ENCODE measurements around the gene BGN. TPM values are rescaled to one million over a fixed set of nuclear protein-coding genes. Genes with fewer than 3 reads are reported as not detected.

Gene BGN
- polyA plus RNA-seq, 4 donors: 3.1 to 23.2 (median 12.6) TPM

DNA sequence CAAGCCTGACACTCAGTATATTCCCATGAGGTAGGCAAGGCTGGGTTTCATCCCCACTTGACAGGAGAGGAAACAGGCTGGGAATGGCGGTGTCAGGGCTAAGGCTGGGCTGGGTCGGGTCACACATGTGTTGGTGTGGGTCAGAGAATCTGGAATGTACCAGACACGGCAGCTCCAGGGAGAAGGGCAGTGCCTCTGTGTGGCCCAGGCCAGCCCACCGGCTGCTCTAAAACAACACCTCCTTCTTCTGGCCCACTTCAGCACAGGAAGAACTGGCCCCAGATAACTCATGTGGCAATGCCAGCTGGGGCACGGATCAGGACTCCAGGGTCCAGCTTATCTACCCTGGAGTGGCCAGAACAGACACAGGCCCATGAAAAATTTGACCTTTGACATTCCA is 30.7 kb upstream of the BGN start:
- no peaks in the 10 kb centered on the region for H3K9me3 ChIP-seq (ENCODE audit: control insufficient read depth in 2 of 2, insufficient read depth in 1 of 2, low read depth in 1 of 2, low read length in 1 of 2)
- H3K4me3 ChIP-seq (ENCODE audit: low read depth in 1 of 3, low read length in 3 of 3): no peak overlapping the region
- WGBS, 3 donors: 86 to 87% (median 86%) methylated on average over 5 of the region's 5 CpGs
- no peaks in the 10 kb centered on the region for H3K4me1 ChIP-seq (ENCODE audit: control insufficient read depth in 3 of 3, insufficient read depth in 2 of 3, low read depth in 1 of 3, low read length in 2 of 3)
- no peaks in the 10 kb centered on the region for H3K27me3 ChIP-seq (ENCODE audit: control insufficient read depth in 3 of 3, insufficient read depth in 3 of 3, low read length in 3 of 3)
- DNase-seq (no peak), FAIRE-seq (no peak)
- H3K27ac ChIP-seq (ENCODE audit: low read depth in 1 of 3, low read length in 2 of 3): no peak overlapping the region
- peaks cover 0 to 57% (median 0%) of the 10 kb centered on the region in 3 donors for H3K36me3 ChIP-seq (ENCODE audit: control insufficient read depth in 3 of 3, insufficient read depth in 2 of 3, low read depth in 1 of 3, low read length in 3 of 3)

GRCh38 chrX:153465691-153466380 is 28.9 kb upstream of the BGN start:
- FAIRE-seq (no peak), DNase-seq (no peak)
- no peaks in the 10 kb centered on the region for H3K4me1 ChIP-seq (ENCODE audit: control insufficient read depth in 3 of 3, insufficient read depth in 2 of 3, low read depth in 1 of 3, low read length in 2 of 3)
- H3K27ac ChIP-seq (ENCODE audit: low read depth in 1 of 3, low read length in 2 of 3): no peak overlapping the region
- 87 to 90% (median 88%) methylated on average over 17 to 19 of the region's 19 CpGs for WGBS, 3 donors
- no peaks in the 10 kb centered on the region for H3K27me3 ChIP-seq (ENCODE audit: control insufficient read depth in 3 of 3, insufficient read depth in 3 of 3, low read length in 3 of 3)
- H3K4me3 ChIP-seq (ENCODE audit: low read depth in 1 of 3, low read length in 3 of 3): no peak overlapping the region
- peaks cover 0 to 46% (median 0%) of the 10 kb centered on the region in 3 donors for H3K36me3 ChIP-seq (ENCODE audit: control insufficient read depth in 3 of 3, insufficient read depth in 2 of 3, low read depth in 1 of 3, low read length in 3 of 3)
- H3K9me3 ChIP-seq (ENCODE audit: control insufficient read depth in 2 of 2, insufficient read depth in 1 of 2, low read depth in 1 of 2, low read length in 1 of 2): no peaks in the 10 kb centered on the region

- DNase-seq (no peak), FAIRE-seq (no peak)
- Histone ChIP-seq H3K4me1 (ENCODE audit: control insufficient read depth in 3 of 3, insufficient read depth in 2 of 3, low read depth in 1 of 3, low read length in 2 of 3) (peaks cover 0 to 6% (median 0%) of the 10 kb centered on the region in 3 donors), H3K27ac (ENCODE audit: low read depth in 1 of 3, low read length in 2 of 3) (peak overlapping the region in 1 of 3 donors; percentile 23), H3K4me3 (ENCODE audit: low read depth in 1 of 3, low read length in 3 of 3) (no peak overlapping the region), H3K27me3 (ENCODE audit: control insufficient read depth in 3 of 3, insufficient read depth in 3 of 3, low read length in 3 of 3) (no peaks in the 10 kb centered on the region), H3K9me3 (ENCODE audit: control insufficient read depth in 2 of 2, insufficient read depth in 1 of 2, low read depth in 1 of 2, low read length in 1 of 2) (no peaks in the 10 kb centered on the region), H3K36me3 (ENCODE audit: control insufficient read depth in 3 of 3, insufficient read depth in 2 of 3, low read depth in 1 of 3, low read length in 3 of 3) (peaks cover 0 to 31% (median 0%) of the 10 kb centered on the region in 3 donors)
- 76 to 100% (median 77%) methylated on average over 1 to 12 of the region's 12 CpGs for WGBS, 3 donors
Observed at GRCh38 chrX:153468008-153468580, 26.7 kb upstream of the BGN start.

DNA sequence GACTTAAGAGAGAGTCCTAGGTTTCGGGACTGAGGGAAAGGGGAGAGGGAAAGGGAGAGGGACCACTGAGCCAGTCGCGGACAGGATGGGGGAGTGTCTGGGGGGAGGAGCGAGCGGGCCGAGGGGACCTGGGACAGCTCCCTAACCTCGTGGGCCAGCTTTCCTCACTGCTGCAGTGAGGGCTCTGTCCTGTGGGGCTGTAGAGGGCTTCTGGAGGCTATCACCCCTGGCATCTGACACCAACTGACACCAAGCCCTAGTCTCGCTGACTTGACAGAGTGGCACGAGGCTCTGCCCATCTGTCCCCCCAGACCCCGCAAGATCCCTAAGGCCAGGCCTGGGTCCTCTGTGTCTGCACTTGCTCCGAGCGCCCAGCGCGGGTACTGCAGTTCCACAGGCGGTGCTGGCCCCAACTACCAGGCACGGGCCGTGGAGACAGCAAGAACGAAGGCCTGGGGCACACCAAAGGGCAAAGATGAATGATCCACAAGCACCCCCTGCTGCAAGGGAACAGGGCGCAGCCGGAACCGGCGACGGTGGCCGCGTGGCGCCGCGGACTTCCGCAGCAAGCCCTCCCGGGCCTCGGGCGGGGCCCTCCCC is 24.9 kb upstream of the BGN start:
- H3K4me3 ChIP-seq (ENCODE audit: low read depth in 1 of 3, low read length in 3 of 3): peak overlapping the region; percentile 50 to 60 (median 51)
- DNase-seq (peak in 1 of 2 donors; percentile 37), FAIRE-seq (no peak)
- no peaks in the 10 kb centered on the region for H3K27me3 ChIP-seq (ENCODE audit: control insufficient read depth in 3 of 3, insufficient read depth in 3 of 3, low read length in 3 of 3)
- WGBS, 3 donors: 1 to 26% (median 3%) methylated on average over 7 to 32 of the region's 32 CpGs
- peaks cover 0 to 12% (median 3%) of the 10 kb centered on the region in 3 donors for H3K4me1 ChIP-seq (ENCODE audit: control insufficient read depth in 3 of 3, insufficient read depth in 2 of 3, low read depth in 1 of 3, low read length in 2 of 3)
- H3K36me3 ChIP-seq (ENCODE audit: control insufficient read depth in 3 of 3, insufficient read depth in 2 of 3, low read depth in 1 of 3, low read length in 3 of 3): peaks cover 0 to 23% (median 0%) of the 10 kb centered on the region in 3 donors
- no peaks in the 10 kb centered on the region for H3K9me3 ChIP-seq (ENCODE audit: control insufficient read depth in 2 of 2, insufficient read depth in 1 of 2, low read depth in 1 of 2, low read length in 1 of 2)
- H3K27ac ChIP-seq (ENCODE audit: low read depth in 1 of 3, low read length in 2 of 3): peak overlapping the region in 2 of 3 donors; percentile 28 to 85

GRCh38 chrX:153470411-153471363 is 24.1 kb upstream of the BGN start, which contains the start of gene HAUS7:
TSS of gene HAUS7 (minus strand) at chrX:153470576. CDS start at chrX:153470557, 19 bp downstream.
- Histone ChIP-seq H3K9me3 (ENCODE audit: control insufficient read depth in 2 of 2, insufficient read depth in 1 of 2, low read depth in 1 of 2, low read length in 1 of 2) (no peaks in the 10 kb centered on the region), H3K27ac (ENCODE audit: low read depth in 1 of 3, low read length in 2 of 3) (peak within 1 kb of the TSS in 2 of 3 donors; percentile 58 to 85), H3K36me3 (ENCODE audit: control insufficient read depth in 3 of 3, insufficient read depth in 2 of 3, low read depth in 1 of 3, low read length in 3 of 3) (peaks cover 0 to 18% (median 0%) of the 10 kb centered on the region in 3 donors), H3K4me1 (ENCODE audit: control insufficient read depth in 3 of 3, insufficient read depth in 2 of 3, low read depth in 1 of 3, low read length in 2 of 3) (peaks cover 0 to 16% (median 3%) of the 10 kb centered on the region in 3 donors), H3K4me3 (ENCODE audit: low read depth in 1 of 3, low read length in 3 of 3) (peak within 1 kb of the TSS; percentile 50 to 60 (median 51)), H3K27me3 (ENCODE audit: control insufficient read depth in 3 of 3, insufficient read depth in 3 of 3, low read length in 3 of 3) (no peaks in the 10 kb centered on the region)
- FAIRE-seq: no peak
- WGBS, 3 donors: 9 to 41% (median 21%) methylated on average over 26 to 70 of the region's 70 CpGs
- peak; percentile 88 to 90 for DNase-seq

- H3K27me3 ChIP-seq (ENCODE audit: control insufficient read depth in 3 of 3, insufficient read depth in 3 of 3, low read length in 3 of 3): no peaks in the 10 kb centered on the region
- H3K27ac ChIP-seq (ENCODE audit: low read depth in 1 of 3, low read length in 2 of 3): peak overlapping the region in 1 of 3 donors; percentile 17
- peaks cover 0 to 18% (median 0%) of the 10 kb centered on the region in 3 donors for H3K36me3 ChIP-seq (ENCODE audit: control insufficient read depth in 3 of 3, insufficient read depth in 2 of 3, low read depth in 1 of 3, low read length in 3 of 3)
- FAIRE-seq (no peak), DNase-seq (no peak)
- H3K4me3 ChIP-seq (ENCODE audit: low read depth in 1 of 3, low read length in 3 of 3): no peak overlapping the region
- H3K9me3 ChIP-seq (ENCODE audit: control insufficient read depth in 2 of 2, insufficient read depth in 1 of 2, low read depth in 1 of 2, low read length in 1 of 2): no peaks in the 10 kb centered on the region
- WGBS, 3 donors: 63 to 76% (median 71%) methylated on average over 11 of the region's 11 CpGs
- H3K4me1 ChIP-seq (ENCODE audit: control insufficient read depth in 3 of 3, insufficient read depth in 2 of 3, low read depth in 1 of 3, low read length in 2 of 3): peaks cover 0 to 16% (median 3%) of the 10 kb centered on the region in 3 donors
Observed at GRCh38 chrX:153471663-153472280, 23.0 kb upstream of the BGN start.

- 89 to 93% (median 91%) methylated on average over 7 to 10 of the region's 10 CpGs for WGBS, 3 donors
- DNase-seq: no peak
- peaks cover 0 to 7% (median 0%) of the 10 kb centered on the region in 3 donors for H3K36me3 ChIP-seq (ENCODE audit: control insufficient read depth in 3 of 3, insufficient read depth in 2 of 3, low read depth in 1 of 3, low read length in 3 of 3)
Observed at GRCh38 chrX:153473126-153473525, 21.7 kb upstream of the BGN start.

More at GRCh38 chrX:153473126-153473525, 21.7 kb upstream of the BGN start:
- FAIRE-seq: no peak
- Histone ChIP-seq H3K9me3 (ENCODE audit: control insufficient read depth in 2 of 2, insufficient read depth in 1 of 2, low read depth in 1 of 2, low read length in 1 of 2) (no peaks in the 10 kb centered on the region), H3K27ac (ENCODE audit: low read depth in 1 of 3, low read length in 2 of 3) (no peak overlapping the region), H3K27me3 (ENCODE audit: control insufficient read depth in 3 of 3, insufficient read depth in 3 of 3, low read length in 3 of 3) (no peaks in the 10 kb centered on the region), H3K4me3 (ENCODE audit: low read depth in 1 of 3, low read length in 3 of 3) (no peak overlapping the region), H3K4me1 (ENCODE audit: control insufficient read depth in 3 of 3, insufficient read depth in 2 of 3, low read depth in 1 of 3, low read length in 2 of 3) (peaks cover 0 to 19% (median 3%) of the 10 kb centered on the region in 3 donors)

All from small intestine (tissue), 7 donors.